ENCODE results near the gene NR0B1. TPM values are rescaled to one million over a fixed set of nuclear protein-coding genes. Genes with fewer than 3 reads are reported as not detected.

The NR0B1 gene, protein sequence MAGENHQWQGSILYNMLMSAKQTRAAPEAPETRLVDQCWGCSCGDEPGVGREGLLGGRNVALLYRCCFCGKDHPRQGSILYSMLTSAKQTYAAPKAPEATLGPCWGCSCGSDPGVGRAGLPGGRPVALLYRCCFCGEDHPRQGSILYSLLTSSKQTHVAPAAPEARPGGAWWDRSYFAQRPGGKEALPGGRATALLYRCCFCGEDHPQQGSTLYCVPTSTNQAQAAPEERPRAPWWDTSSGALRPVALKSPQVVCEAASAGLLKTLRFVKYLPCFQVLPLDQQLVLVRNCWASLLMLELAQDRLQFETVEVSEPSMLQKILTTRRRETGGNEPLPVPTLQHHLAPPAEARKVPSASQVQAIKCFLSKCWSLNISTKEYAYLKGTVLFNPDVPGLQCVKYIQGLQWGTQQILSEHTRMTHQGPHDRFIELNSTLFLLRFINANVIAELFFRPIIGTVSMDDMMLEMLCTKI
- total RNA-seq: not detected in 2 replicates

GRCh38 chrX:30309139-30309571 lies at the start of gene NR0B1:
Gene NR0B1 (minus strand): TSS chrX:30309390. CDS start chrX:30309363, 27 bp downstream.
- Mint-ChIP-seq H3K27me3 (peaks cover 15% of the 10 kb centered on the region), H3K27ac (no peak within 1 kb of the TSS), H3K4me3 (no peak within 1 kb of the TSS), H3K4me1 (no peaks in the 10 kb centered on the region), H3K36me3 (ENCODE audit: low read depth) (no peaks in the 10 kb centered on the region), H3K9me3 (no peaks in the 10 kb centered on the region)
- intact Hi-C loops (cut with micrococcal nuclease): no loop called here
- DNase-seq: no peak

DNA sequence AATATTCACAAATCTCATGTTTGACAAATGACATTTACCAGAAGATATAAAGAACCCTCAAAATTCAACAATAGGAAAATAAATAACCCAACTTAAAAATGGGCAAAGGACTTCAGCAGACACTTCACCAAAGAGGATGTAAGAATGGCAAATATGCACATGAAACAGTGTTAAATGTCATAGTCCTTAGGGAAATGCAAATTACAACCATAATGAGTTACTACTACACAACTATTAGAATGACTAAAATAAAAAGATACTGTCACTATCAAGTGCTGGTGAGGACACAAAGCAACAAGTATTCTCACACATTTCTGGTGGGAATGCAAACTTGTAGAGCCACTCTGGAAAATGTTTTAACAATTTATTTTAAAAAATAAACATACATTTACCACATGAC lies 40.8 kb upstream of the NR0B1 start:
- H3K4me1 Mint-ChIP-seq: no peaks in the 10 kb centered on the region
- no peak overlapping the region for H3K27ac Mint-ChIP-seq
- no peak overlapping the region for H3K4me3 Mint-ChIP-seq
- no peak for DNase-seq
- H3K9me3 Mint-ChIP-seq: no peaks in the 10 kb centered on the region
- no peaks in the 10 kb centered on the region for H3K36me3 Mint-ChIP-seq (ENCODE audit: low read depth)
- intact Hi-C loops (cut with micrococcal nuclease): no loop called here
- H3K27me3 Mint-ChIP-seq: no peaks in the 10 kb centered on the region

DNA sequence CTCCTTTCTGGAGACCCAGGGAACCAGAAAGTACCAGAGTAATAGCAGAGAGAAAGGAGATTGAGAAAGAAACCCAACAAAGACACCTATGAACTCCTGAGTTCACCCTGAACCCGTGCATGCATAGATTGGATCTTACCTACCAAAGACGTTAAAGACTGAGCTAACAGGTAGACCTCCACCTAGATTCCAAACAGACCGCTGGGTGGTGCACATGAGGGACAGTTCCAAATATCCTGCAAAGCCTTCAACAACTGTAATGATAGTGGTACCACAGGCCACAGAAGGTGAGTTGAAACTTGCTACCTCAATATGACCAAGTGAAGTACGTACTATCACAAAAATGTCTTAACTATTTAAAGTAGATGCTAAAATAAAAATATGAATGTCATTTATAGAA lies 34.0 kb upstream of the NR0B1 start:
- Mint-ChIP-seq H3K36me3 (ENCODE audit: low read depth) (no peaks in the 10 kb centered on the region), H3K4me1 (no peaks in the 10 kb centered on the region), H3K9me3 (no peaks in the 10 kb centered on the region), H3K27me3 (no peaks in the 10 kb centered on the region), H3K27ac (no peak overlapping the region), H3K4me3 (no peak overlapping the region)
- intact Hi-C loops (cut with micrococcal nuclease): no loop called here
- DNase-seq: no peak

DNA sequence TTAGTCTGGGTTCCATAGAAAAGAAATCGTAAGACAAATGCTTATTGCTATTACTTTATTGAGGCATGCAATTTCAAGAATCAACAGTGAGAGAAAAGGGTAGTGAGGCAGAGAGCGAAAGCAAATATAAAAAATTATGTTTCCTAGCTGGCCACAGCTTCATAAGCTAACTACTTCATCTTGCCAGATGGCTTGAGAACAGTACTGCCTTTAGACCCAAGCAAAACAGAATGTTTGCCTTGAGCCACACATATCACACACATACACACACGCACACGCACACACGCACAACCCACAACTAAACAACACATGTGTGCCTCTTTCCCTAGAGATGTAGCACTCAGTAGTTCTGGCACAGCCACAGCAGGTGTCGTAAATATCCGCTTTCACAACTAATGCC lies 31.6 kb upstream of the NR0B1 start:
- H3K4me1 Mint-ChIP-seq: no peaks in the 10 kb centered on the region
- no peak overlapping the region for H3K27ac Mint-ChIP-seq
- no peaks in the 10 kb centered on the region for H3K9me3 Mint-ChIP-seq
- no peak for DNase-seq
- H3K36me3 Mint-ChIP-seq (ENCODE audit: low read depth): no peaks in the 10 kb centered on the region
- intact Hi-C loops (cut with micrococcal nuclease): no loop called here
- H3K27me3 Mint-ChIP-seq: no peaks in the 10 kb centered on the region
- no peak overlapping the region for H3K4me3 Mint-ChIP-seq

GRCh38 chrX:30327762-30328161 lies 18.6 kb upstream of the NR0B1 start:
- H3K4me1 Mint-ChIP-seq: no peaks in the 10 kb centered on the region

GRCh38 chrX:30317308-30317707 lies 8.1 kb upstream of the NR0B1 start:
- Mint-ChIP-seq H3K27me3 (no peaks in the 10 kb centered on the region), H3K27ac (no peak overlapping the region), H3K4me1 (no peaks in the 10 kb centered on the region), H3K4me3 (no peak overlapping the region), H3K9me3 (no peaks in the 10 kb centered on the region), H3K36me3 (ENCODE audit: low read depth) (no peaks in the 10 kb centered on the region)
- no peak for DNase-seq
- intact Hi-C loops (cut with micrococcal nuclease): no loop called here

More at GRCh38 chrX:30327762-30328161, 18.6 kb upstream of the NR0B1 start:
- H3K9me3 Mint-ChIP-seq: no peaks in the 10 kb centered on the region
- intact Hi-C loops (cut with micrococcal nuclease): no loop called here
- no peaks in the 10 kb centered on the region for H3K27me3 Mint-ChIP-seq
- H3K36me3 Mint-ChIP-seq (ENCODE audit: low read depth): no peaks in the 10 kb centered on the region
- H3K27ac Mint-ChIP-seq: no peak overlapping the region
- H3K4me3 Mint-ChIP-seq: no peak overlapping the region
- no peak for DNase-seq

DNA sequence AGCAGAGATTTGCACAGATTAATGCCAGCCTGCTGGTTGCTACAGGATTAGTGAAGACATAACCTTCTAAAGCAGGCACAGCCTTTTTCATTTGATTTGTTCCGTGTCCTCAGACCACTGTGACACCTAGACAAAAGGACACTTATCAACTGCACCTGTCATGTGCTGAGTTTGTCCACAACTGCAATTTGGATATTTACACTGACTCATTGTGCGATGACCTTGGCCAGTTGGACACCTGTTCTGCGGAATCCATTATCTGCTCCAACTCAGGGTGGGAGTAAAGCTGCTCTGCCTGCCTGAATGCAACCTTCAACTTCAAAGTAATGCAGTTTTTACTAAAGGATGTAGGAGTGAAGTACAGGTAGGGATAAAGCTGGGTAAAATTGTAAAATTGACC lies 4.1 kb upstream of the NR0B1 start:
- H3K36me3 Mint-ChIP-seq (ENCODE audit: low read depth): no peaks in the 10 kb centered on the region
- H3K4me1 Mint-ChIP-seq: no peaks in the 10 kb centered on the region
- no peak overlapping the region for H3K27ac Mint-ChIP-seq
- no peak for DNase-seq
- H3K4me3 Mint-ChIP-seq: no peak overlapping the region
- H3K9me3 Mint-ChIP-seq: no peaks in the 10 kb centered on the region
- peaks cover 12% of the 10 kb centered on the region for H3K27me3 Mint-ChIP-seq
- intact Hi-C loops (cut with micrococcal nuclease): no loop called here

GRCh38 chrX:30312858-30313257 lies 3.7 kb upstream of the NR0B1 start:
- H3K4me1 Mint-ChIP-seq: no peaks in the 10 kb centered on the region
- H3K27me3 Mint-ChIP-seq: peaks cover 14% of the 10 kb centered on the region
- H3K27ac Mint-ChIP-seq: no peak overlapping the region
- no peak for DNase-seq
- H3K4me3 Mint-ChIP-seq: no peak overlapping the region
- no peaks in the 10 kb centered on the region for H3K9me3 Mint-ChIP-seq
- H3K36me3 Mint-ChIP-seq (ENCODE audit: low read depth): no peaks in the 10 kb centered on the region
- intact Hi-C loops (cut with micrococcal nuclease): no loop called here

- H3K36me3 Mint-ChIP-seq (ENCODE audit: low read depth): no peaks in the 10 kb centered on the region
- H3K4me3 Mint-ChIP-seq: no peak overlapping the region
- peaks cover 15% of the 10 kb centered on the region for H3K27me3 Mint-ChIP-seq
- no peak overlapping the region for H3K27ac Mint-ChIP-seq
- no peaks in the 10 kb centered on the region for H3K9me3 Mint-ChIP-seq
- no peaks in the 10 kb centered on the region for H3K4me1 Mint-ChIP-seq
- DNase-seq: no peak
- intact Hi-C loops (cut with micrococcal nuclease): no loop called here
Measured at GRCh38 chrX:30310429-30311206, 1.4 kb upstream of the NR0B1 start.

DNA sequence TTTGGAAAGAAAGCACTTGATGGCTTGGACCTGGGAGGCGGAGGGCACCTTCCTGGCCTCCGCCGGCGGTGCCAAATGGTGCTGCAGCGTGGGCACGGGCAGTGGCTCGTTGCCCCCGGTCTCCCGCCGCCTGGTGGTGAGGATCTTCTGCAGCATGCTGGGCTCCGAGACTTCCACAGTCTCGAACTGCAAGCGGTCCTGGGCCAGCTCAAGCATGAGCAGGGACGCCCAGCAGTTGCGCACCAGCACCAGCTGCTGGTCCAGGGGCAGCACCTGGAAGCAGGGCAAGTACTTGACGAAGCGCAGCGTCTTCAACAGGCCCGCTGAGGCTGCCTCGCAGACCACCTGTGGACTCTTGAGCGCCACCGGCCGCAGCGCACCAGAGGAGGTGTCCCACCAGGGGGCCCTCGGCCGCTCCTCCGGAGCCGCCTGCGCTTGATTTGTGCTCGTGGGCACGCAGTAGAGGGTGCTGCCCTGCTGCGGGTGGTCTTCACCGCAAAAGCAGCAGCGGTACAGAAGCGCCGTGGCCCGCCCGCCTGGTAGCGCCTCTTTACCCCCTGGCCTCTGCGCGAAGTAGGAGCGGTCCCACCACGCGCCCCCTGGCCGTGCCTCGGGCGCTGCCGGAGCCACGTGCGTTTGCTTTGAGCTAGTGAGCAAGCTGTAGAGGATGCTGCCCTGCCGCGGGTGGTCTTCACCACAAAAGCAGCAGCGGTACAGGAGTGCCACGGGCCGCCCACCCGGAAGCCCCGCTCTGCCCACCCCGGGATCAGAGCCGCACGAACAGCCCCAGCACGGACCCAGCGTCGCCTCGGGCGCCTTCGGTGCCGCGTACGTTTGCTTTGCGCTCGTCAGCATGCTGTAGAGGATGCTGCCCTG lies 689 bp downstream of the NR0B1 start:
- H3K36me3 Mint-ChIP-seq (ENCODE audit: low read depth): no peaks in the 10 kb centered on the region
- no peaks in the 10 kb centered on the region for H3K4me1 Mint-ChIP-seq
- no peaks in the 10 kb centered on the region for H3K9me3 Mint-ChIP-seq

DNA sequence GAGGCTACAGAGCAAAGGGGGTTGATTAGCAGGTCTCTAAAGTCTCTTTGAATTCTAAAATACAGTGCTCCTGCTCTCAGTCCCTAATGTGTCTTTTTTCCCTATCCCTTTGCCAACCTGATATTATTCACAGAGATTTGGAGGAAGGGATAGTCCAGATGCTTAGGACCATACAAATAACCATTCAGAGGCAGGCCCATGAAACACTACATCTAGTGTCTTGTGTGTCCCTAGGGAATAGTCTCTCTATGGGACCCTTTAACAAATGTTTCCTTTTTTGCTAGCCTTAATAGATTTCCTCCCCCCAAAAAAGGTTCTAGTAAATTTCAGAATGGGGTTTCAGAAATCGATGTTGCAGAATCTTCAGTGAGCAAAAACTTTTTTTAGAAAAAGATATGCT lies 1.7 kb downstream of the NR0B1 start:
- DNase-seq: no peak
- H3K4me3 Mint-ChIP-seq: no peak overlapping the region
- H3K27me3 Mint-ChIP-seq: peaks cover 15% of the 10 kb centered on the region

More for the DNA sequence above, 689 bp downstream of the NR0B1 start:
- H3K27ac Mint-ChIP-seq: no peak overlapping the region
- no peak overlapping the region for H3K4me3 Mint-ChIP-seq
- H3K27me3 Mint-ChIP-seq: peaks cover 15% of the 10 kb centered on the region
- no peak for DNase-seq
- intact Hi-C loops (cut with micrococcal nuclease): no loop called here

DNA sequence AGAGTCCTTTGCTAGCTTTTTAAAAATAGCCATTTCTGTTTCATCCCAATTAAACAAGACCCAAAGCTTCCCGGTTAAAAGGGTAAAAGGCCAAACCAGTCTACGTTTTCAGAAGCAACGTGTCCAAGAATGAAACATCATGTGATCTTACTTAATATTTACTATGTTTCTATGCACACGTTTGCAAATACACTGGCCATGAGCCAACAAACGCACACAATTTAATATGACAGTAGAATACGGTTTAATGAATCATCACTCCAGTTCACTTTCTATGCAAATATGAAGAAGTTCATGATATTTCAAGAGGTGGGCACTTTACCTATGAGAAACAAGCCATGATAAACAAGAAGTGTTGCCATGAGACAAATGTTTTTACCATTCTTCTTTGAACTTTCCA lies 4.3 kb downstream of the NR0B1 start:
- DNase-seq: no peak
- Mint-ChIP-seq H3K27ac (no peak overlapping the region), H3K4me3 (no peak overlapping the region), H3K4me1 (no peaks in the 10 kb centered on the region), H3K36me3 (ENCODE audit: low read depth) (no peaks in the 10 kb centered on the region), H3K27me3 (peaks cover 8% of the 10 kb centered on the region), H3K9me3 (no peaks in the 10 kb centered on the region)
- intact Hi-C loops (cut with micrococcal nuclease): no loop called here

More for the DNA sequence above, 1.7 kb downstream of the NR0B1 start:
- H3K9me3 Mint-ChIP-seq: no peaks in the 10 kb centered on the region
- no peaks in the 10 kb centered on the region for H3K36me3 Mint-ChIP-seq (ENCODE audit: low read depth)
- H3K4me1 Mint-ChIP-seq: no peaks in the 10 kb centered on the region
- intact Hi-C loops (cut with micrococcal nuclease): no loop called here
- H3K27ac Mint-ChIP-seq: no peak overlapping the region

- Mint-ChIP-seq H3K4me3 (no peak overlapping the region), H3K9me3 (no peaks in the 10 kb centered on the region), H3K36me3 (ENCODE audit: low read depth) (no peaks in the 10 kb centered on the region), H3K4me1 (no peaks in the 10 kb centered on the region), H3K27ac (no peak overlapping the region), H3K27me3 (peaks cover 2% of the 10 kb centered on the region)
- intact Hi-C loops (cut with micrococcal nuclease): no loop called here
- no peak for DNase-seq
Measured at GRCh38 chrX:30302956-30303355, 6.2 kb downstream of the NR0B1 start.
